Panc1 (cell line): ENCODE results near the gene CHIC2.

Experiments used
- CTCF ChIP-seq: fragments of 450-650 bp; IDR thresholded peaks from 2 replicates; pipeline ENCODE4 v1.5.1; 2017; ENCODE audit warnings: mild to moderate bottlenecking
- POLR2AphosphoS5 ChIP-seq: IDR thresholded peaks from 2 replicates; pipeline ENCODE4 v1.6.1; 2012; ENCODE audit warnings: mild to moderate bottlenecking, low read depth, low read length, moderate library complexity
- REST ChIP-seq, 2 experiments: IDR thresholded peaks; 2 replicates each; pipeline ENCODE4 v1.6.1; 2011 to 2012; ENCODE audit warnings: low read depth in 2 of 2, control low read depth in 1 of 2, low read length in 1 of 2, mild to moderate bottlenecking in 1 of 2, moderate library complexity in 1 of 2; ENCODE audit not compliant: insufficient read depth in 1 of 2
- TCF7L2 ChIP-seq: IDR thresholded peaks from 2 replicates; pipeline ENCODE4 v1.6.1; 2011; ENCODE audit warnings: mild to moderate bottlenecking, low read depth, low read length, inconsistent platforms

- TF ChIP-seq CTCF = no peak
- no peak for TF ChIP-seq POLR2AphosphoS5
- no peak for TF ChIP-seq REST (IDR thresholded peaks at IDR 0.05; ENCODE audit: insufficient read depth in 1 of 2, low read depth in 2 of 2, low read length in 1 of 2)
- TF ChIP-seq TCF7L2 = no peak
Observed at GRCh38 chr4:53967986-53968385, 96.4 kb downstream of the CHIC2 start.
